ENCODE data around the gene TIRAP. TPM values are rescaled to one million over a fixed set of nuclear protein-coding genes. Genes with fewer than 3 reads are reported as not detected.

TIRAP gene
- total and polyA plus RNA-seq, 9 of the 15 experiments (the other 6 are each of a cell fraction or from before 2014, with no cell fraction given): 0.60 to 8.7 (median 3.7) TPM

DNA sequence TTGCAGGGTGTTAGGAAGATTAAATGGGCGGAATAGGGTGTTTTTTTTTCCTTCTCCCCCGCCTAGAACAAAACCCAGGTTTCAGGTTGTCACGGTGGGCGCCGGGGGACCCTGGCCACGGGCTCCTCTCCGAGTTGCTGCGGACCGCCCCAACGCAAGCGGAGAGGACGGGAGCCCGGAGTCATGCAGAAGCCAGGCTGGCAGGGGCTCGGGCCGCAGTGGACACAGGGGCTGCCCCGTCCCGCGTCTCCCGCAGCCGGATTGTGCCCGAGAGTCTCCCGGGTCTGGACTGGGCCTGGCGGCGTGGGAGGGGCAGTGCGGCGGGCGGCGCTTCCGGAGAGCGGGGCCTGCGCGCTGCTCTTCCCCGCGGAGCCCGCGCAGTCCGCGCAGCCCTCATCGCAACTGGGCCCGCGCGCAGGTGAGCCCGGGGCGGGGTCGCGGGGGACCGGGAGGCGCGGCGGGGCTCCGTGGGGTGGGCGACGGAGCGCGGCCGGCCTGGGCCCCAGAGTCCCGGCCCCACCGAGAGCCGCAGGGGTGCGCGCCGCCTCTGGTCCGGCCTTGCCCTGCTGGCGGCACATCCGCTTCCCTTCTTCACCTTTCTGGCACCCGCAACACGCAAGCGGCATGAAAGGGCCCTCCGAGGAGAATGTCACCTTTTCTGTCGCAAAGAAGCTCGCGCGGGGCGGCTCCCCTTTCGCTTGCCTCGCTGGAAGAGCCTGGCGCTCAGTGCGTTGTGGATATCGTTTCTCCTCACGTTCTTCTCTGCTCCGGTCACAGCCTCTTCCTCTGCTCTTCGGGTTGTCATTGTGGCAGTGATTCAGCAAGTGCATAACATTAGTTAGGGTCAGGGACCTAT, at the start of gene TIRAP (continued):
- TF ChIP-seq, protein P1, sequence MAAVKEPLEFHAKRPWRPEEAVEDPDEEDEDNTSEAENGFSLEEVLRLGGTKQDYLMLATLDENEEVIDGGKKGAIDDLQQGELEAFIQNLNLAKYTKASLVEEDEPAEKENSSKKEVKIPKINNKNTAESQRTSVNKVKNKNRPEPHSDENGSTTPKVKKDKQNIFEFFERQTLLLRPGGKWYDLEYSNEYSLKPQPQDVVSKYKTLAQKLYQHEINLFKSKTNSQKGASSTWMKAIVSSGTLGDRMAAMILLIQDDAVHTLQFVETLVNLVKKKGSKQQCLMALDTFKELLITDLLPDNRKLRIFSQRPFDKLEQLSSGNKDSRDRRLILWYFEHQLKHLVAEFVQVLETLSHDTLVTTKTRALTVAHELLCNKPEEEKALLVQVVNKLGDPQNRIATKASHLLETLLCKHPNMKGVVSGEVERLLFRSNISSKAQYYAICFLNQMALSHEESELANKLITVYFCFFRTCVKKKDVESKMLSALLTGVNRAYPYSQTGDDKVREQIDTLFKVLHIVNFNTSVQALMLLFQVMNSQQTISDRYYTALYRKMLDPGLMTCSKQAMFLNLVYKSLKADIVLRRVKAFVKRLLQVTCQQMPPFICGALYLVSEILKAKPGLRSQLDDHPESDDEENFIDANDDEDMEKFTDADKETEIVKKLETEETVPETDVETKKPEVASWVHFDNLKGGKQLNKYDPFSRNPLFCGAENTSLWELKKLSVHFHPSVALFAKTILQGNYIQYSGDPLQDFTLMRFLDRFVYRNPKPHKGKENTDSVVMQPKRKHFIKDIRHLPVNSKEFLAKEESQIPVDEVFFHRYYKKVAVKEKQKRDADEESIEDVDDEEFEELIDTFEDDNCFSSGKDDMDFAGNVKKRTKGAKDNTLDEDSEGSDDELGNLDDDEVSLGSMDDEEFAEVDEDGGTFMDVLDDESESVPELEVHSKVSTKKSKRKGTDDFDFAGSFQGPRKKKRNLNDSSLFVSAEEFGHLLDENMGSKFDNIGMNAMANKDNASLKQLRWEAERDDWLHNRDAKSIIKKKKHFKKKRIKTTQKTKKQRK (IDR thresholded peaks at IDR 0.05; ENCODE audit: borderline replicate concordance, low read depth, low read length): no peak
- TF ChIP-seq ZNF124 (CRISPR knock-in tag; IDR thresholded peaks at IDR 0.05) (no peak), HNRNPUL1 (IDR thresholded peaks at IDR 0.05; ENCODE audit: low read length) (no peak), ZNF184 (CRISPR knock-in tag; IDR thresholded peaks at IDR 0.05) (no peak), SP2 (IDR thresholded peaks at IDR 0.05; ENCODE audit: extremely low read depth, low read depth, low read length, poor library complexity, severe bottlenecking) (no peak), ZNF76 (CRISPR knock-in tag; IDR thresholded peaks at IDR 0.05; ENCODE audit: borderline replicate concordance) (no peak), NRF1 (conservative IDR thresholded peaks at IDR 0.05 in 1 of 2, IDR thresholded peaks at IDR 0.05 in 1 of 2) (peak; percentile 79 to 85), ZNF24 (IDR thresholded peaks at IDR 0.05) (no peak), ILF3 (IDR thresholded peaks at IDR 0.05; ENCODE audit: borderline replicate concordance) (no peak), ZNF197 (CRISPR knock-in tag; IDR thresholded peaks at IDR 0.05; ENCODE audit: low read depth) (no peak), RBM14 (IDR thresholded peaks at IDR 0.05; ENCODE audit: borderline replicate concordance, insufficient read depth, low read depth, low read length) (no peak), ZNF695 (CRISPR knock-in tag; IDR thresholded peaks at IDR 0.05) (no peak), ZC3H8 (IDR thresholded peaks at IDR 0.05) (no peak), HMG20A (CRISPR knock-in tag; conservative IDR thresholded peaks at IDR 0.05) (no peak), PRPF4 (IDR thresholded peaks at IDR 0.05; ENCODE audit: insufficient read depth, low read depth, low read length, poor library complexity, severe bottlenecking) (no peak), ELF4 (CRISPR knock-in tag; IDR thresholded peaks at IDR 0.05) (no peak), NFATC3 (IDR thresholded peaks at IDR 0.05) (no peak), SMARCE1 (IDR thresholded peaks at IDR 0.05) (no peak), GTF2F1 (IDR thresholded peaks at IDR 0.05; ENCODE audit: low read depth, low read length) (no peak)
- TF ChIP-seq, protein P2, sequence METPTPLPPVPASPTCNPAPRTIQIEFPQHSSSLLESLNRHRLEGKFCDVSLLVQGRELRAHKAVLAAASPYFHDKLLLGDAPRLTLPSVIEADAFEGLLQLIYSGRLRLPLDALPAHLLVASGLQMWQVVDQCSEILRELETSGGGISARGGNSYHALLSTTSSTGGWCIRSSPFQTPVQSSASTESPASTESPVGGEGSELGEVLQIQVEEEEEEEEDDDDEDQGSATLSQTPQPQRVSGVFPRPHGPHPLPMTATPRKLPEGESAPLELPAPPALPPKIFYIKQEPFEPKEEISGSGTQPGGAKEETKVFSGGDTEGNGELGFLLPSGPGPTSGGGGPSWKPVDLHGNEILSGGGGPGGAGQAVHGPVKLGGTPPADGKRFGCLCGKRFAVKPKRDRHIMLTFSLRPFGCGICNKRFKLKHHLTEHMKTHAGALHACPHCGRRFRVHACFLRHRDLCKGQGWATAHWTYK (CRISPR knock-in tag; IDR thresholded peaks at IDR 0.05): 0 out of 2 replicates have a peak, but pooled peaks have one; percentile 30
- TF ChIP-seq, protein P3, sequence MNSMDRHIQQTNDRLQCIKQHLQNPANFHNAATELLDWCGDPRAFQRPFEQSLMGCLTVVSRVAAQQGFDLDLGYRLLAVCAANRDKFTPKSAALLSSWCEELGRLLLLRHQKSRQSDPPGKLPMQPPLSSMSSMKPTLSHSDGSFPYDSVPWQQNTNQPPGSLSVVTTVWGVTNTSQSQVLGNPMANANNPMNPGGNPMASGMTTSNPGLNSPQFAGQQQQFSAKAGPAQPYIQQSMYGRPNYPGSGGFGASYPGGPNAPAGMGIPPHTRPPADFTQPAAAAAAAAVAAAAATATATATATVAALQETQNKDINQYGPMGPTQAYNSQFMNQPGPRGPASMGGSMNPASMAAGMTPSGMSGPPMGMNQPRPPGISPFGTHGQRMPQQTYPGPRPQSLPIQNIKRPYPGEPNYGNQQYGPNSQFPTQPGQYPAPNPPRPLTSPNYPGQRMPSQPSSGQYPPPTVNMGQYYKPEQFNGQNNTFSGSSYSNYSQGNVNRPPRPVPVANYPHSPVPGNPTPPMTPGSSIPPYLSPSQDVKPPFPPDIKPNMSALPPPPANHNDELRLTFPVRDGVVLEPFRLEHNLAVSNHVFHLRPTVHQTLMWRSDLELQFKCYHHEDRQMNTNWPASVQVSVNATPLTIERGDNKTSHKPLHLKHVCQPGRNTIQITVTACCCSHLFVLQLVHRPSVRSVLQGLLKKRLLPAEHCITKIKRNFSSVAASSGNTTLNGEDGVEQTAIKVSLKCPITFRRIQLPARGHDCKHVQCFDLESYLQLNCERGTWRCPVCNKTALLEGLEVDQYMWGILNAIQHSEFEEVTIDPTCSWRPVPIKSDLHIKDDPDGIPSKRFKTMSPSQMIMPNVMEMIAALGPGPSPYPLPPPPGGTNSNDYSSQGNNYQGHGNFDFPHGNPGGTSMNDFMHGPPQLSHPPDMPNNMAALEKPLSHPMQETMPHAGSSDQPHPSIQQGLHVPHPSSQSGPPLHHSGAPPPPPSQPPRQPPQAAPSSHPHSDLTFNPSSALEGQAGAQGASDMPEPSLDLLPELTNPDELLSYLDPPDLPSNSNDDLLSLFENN (IDR thresholded peaks at IDR 0.05; ENCODE audit: low read depth in 2 of 2, low read length in 2 of 2): no peak

Measured in K562 (cell line).